Effector memory CD8-positive, alpha-beta T cell (primary cell): ENCODE measurements around the gene DAPK1.

Experiments used
- ATAC-seq: fragments of 150-1000 bp; cut with Tn5 transposase; replicated peaks from 2 replicates; pipeline ENCODE4 v1.10.0; 2021; ENCODE audit warnings: mild to moderate bottlenecking, moderate library complexity
- DNase-seq, 3 experiments: peaks; one replicate each; pipeline ENCODE4 v3.0.0; 2021
- H3K27ac Mint-ChIP-seq, 2 donors: one replicate each; pipeline ENCODE4 v1.8.0; 2022; ENCODE audit warnings: mild to moderate bottlenecking in 2 of 2, mixed read lengths in 2 of 2, moderate library complexity in 2 of 2
- H3K27me3 Mint-ChIP-seq, 2 donors: one replicate each; pipeline ENCODE4 v1.8.0; 2022; ENCODE audit warnings: mixed read lengths in 2 of 2
- H3K36me3 Mint-ChIP-seq: one replicate; pipeline ENCODE4 v1.8.0; 2022; ENCODE audit warnings: mild to moderate bottlenecking, moderate library complexity, mixed read lengths; ENCODE audit not compliant: insufficient read depth
- H3K4me1 Mint-ChIP-seq, 2 donors: one replicate each; pipeline ENCODE4 v1.8.0; 2022; ENCODE audit warnings: low read depth in 2 of 2, mixed read lengths in 2 of 2
- H3K4me3 Mint-ChIP-seq, 2 donors: one replicate each; pipeline ENCODE4 v1.8.0; 2022; ENCODE audit warnings: mild to moderate bottlenecking in 2 of 2, mixed read lengths in 2 of 2, moderate library complexity in 2 of 2
- H3K9me3 Mint-ChIP-seq, 2 donors: one replicate each; pipeline ENCODE4 v1.8.0; 2022; ENCODE audit warnings: mixed read lengths in 2 of 2

DAPK1 gene

DNA sequence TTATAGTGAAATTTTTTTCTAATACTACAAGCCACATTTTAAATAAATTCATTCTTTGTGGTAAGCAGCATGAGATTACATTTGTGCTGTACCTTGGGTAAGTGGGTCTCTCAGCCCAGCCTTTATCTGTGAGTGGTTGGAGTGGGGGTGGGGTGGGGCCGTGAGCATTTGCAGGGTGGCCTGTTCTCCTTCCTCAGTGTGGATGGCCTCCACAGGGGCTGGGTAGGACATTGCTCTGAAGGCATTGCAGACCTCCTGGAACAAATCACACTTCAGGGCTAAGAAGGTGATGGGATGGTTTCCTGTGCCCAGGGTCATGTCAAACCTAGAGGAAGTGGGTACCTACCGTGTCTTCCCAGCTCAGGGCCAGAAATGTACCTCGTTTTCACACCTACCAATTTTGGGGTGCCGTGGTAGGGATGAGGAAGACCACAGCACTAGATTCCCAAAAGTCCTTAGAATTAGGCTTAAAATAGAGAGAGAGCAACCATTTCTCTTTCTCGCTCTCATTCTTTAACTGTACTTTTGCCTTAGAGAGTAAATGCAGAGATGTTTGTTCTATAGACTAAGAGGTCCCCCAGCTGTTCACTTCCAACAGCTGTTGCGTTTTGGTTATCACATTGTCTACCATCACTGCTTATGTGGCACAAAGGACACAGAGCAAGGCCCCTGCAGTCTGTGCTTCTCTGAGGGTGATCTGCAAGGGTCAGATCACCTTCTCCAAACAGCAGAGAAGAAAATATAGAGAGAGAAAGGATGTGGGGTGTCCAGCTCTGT is 144.9 kb downstream of the DAPK1 start:
- H3K4me1 Mint-ChIP-seq, result peaks cover 0 to 2% of the 10 kb centered on the region in 2 donors

DNA sequence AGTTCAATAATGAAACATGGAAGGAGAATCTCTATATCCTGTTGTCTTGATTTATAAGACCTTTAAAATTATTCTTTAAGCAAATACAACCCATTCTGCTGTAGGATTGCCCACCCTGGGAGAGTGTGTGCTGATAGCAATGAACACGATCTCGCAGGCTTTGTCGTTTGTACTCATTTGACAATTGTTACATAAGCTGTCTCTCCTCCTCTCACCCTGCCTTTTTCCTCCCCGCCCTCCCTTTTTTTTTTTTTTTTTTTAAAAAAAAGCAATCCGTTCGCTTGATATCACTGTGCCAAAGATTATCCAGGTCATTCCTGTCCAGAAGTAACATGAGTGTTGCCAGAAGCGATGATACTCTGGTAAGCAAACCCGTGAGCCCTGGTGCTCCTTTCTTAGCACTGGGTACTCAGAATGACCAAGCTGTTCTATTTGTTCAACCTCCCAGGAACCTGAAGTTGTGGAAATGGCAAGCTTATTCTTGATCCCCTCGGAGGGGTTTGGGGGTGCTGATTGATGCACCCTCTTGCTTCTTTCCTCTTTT is 145.5 kb downstream of the DAPK1 start:
- Mint-ChIP-seq H3K36me3 (no peaks in the 10 kb centered on the region), H3K4me1 (peaks cover 0 to 2% of the 10 kb centered on the region in 2 donors), H3K27ac (no peak overlapping the region), H3K4me3 (no peak overlapping the region), H3K27me3 (peaks cover 10 to 23% of the 10 kb centered on the region in 2 donors), H3K9me3 (no peaks in the 10 kb centered on the region)
- ATAC-seq (no peak), DNase-seq (no peak)

More for the DNA sequence above, 144.9 kb downstream of the DAPK1 start:
- Mint-ChIP-seq H3K9me3 (no peaks in the 10 kb centered on the region), H3K27me3 (peaks cover 10 to 25% of the 10 kb centered on the region in 2 donors), H3K27ac (no peak overlapping the region), H3K4me3 (no peak overlapping the region), H3K36me3 (no peaks in the 10 kb centered on the region)
- ATAC-seq (no peak), DNase-seq (no peak)

DNA sequence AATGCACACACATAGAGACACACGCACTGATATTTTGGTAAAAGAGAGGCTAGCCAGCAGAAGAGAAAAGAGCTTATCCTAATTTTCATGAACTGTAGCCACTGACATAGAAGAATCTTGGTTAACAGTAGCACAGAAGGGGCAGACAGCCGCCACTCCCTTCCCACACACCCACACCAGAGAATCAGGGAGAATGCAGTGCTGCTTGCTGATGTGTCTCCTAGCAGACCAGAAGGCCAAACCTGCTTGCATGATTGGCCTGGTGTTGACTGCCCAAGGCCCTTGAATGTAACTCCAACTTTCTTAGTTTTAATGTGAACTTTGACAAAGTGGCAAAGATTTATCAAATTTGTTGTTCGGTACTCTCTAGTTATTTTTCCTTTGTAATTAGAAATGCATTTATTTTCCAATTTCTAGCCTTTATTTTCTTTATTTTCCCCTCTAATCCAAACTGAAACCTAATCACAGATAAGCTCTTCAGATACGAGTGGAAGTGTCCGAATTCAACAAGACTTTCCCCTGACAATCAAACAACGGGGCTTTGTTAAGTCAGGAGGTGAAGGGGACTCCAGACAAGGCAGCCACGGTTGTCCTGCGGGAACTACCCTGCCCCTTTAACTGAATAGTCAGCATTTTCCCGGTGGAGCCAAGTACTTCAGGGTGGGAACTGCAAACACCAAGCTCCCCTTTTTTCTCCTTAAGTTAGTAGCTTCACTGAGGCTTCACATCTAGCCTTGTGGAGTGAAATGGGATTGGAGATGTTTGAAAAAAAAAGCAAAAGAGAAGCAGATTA is 146.3 kb downstream of the DAPK1 start:
- no peak overlapping the region for H3K4me3 Mint-ChIP-seq
- no peaks in the 10 kb centered on the region for H3K36me3 Mint-ChIP-seq
- peaks cover 0 to under 1% of the 10 kb centered on the region in 2 donors for H3K4me1 Mint-ChIP-seq
- H3K27me3 Mint-ChIP-seq, result peaks cover 10 to 20% of the 10 kb centered on the region in 2 donors
- no peak for ATAC-seq
- H3K9me3 Mint-ChIP-seq, result no peaks in the 10 kb centered on the region
- no peak for DNase-seq
- no peak overlapping the region for H3K27ac Mint-ChIP-seq

DNA sequence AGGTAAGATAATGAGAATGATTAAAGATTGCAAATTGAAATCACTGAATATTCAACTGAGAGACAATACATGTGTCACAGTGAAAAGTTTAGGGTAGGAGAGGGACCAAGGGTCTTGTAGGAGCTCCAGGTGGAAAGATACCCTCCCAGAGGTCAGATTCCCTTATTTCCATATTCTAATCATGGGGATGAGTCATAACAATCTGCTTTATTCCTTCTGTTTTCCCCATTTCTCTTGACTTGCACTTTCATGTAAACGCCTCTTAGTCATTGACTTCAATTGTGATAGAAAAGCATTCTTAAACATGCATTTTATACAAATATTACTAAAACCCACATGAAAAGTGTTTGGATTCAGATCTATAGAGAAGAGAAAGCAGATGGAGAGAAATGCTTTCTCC is 147.0 kb downstream of the DAPK1 start:
- H3K27me3 Mint-ChIP-seq, result peaks cover 10 to 20% of the 10 kb centered on the region in 2 donors
- ATAC-seq, result no peak
- no peak overlapping the region for H3K4me3 Mint-ChIP-seq
- H3K4me1 Mint-ChIP-seq, result no peaks in the 10 kb centered on the region
- H3K36me3 Mint-ChIP-seq, result no peaks in the 10 kb centered on the region
- no peaks in the 10 kb centered on the region for H3K9me3 Mint-ChIP-seq
- no peak for DNase-seq
- H3K27ac Mint-ChIP-seq, result no peak overlapping the region

DNA sequence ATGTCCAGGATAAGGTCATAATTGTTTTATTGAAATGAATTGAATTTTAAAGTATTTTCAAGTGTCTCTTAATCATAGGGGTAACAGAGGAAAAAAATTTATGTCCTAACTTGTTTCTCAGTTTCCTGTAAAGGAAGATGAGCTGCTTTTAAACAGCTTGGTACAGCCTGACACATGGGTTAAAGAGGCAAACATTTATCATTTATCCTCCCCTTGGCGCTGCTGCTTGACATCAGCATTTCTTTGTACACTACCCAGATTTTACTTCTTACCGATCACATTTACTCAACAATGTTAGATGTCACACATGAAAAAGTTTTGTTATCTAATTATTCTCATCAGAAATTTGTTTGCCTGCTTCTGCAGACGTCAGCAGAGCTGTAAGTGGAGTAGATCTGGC is 148.9 kb downstream of the DAPK1 start:
- DNase-seq (no peak), ATAC-seq (no peak)
- peaks cover 10 to 20% of the 10 kb centered on the region in 2 donors for H3K27me3 Mint-ChIP-seq
- no peaks in the 10 kb centered on the region for H3K9me3 Mint-ChIP-seq
- H3K4me3 Mint-ChIP-seq, result no peak overlapping the region
- no peaks in the 10 kb centered on the region for H3K36me3 Mint-ChIP-seq
- H3K4me1 Mint-ChIP-seq, result no peaks in the 10 kb centered on the region
- H3K27ac Mint-ChIP-seq, result no peak overlapping the region

DNA sequence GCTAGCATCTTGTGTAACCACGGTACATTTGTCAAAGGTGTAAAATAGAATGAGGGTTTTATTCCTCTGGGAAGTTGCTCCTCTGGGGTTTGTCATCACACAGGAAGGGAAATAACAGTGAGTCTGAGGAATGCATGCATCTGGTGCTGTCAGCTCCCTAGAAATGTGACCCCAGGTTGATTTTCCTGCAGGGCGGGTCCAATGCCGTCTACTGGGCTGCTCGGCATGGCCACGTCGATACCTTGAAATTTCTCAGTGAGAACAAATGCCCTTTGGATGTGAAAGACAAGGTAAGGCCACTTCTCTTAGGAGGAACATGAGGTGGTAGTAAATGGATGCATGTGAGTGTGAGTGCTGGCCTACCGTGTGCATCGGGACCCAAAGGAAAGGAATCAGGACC is 149.4 kb downstream of the DAPK1 start:
- H3K9me3 Mint-ChIP-seq, result no peaks in the 10 kb centered on the region
- no peaks in the 10 kb centered on the region for H3K4me1 Mint-ChIP-seq
- peaks cover 10 to 20% of the 10 kb centered on the region in 2 donors for H3K27me3 Mint-ChIP-seq
- H3K27ac Mint-ChIP-seq, result no peak overlapping the region
- ATAC-seq (no peak), DNase-seq (no peak)
- no peaks in the 10 kb centered on the region for H3K36me3 Mint-ChIP-seq
- H3K4me3 Mint-ChIP-seq, result no peak overlapping the region

DNA sequence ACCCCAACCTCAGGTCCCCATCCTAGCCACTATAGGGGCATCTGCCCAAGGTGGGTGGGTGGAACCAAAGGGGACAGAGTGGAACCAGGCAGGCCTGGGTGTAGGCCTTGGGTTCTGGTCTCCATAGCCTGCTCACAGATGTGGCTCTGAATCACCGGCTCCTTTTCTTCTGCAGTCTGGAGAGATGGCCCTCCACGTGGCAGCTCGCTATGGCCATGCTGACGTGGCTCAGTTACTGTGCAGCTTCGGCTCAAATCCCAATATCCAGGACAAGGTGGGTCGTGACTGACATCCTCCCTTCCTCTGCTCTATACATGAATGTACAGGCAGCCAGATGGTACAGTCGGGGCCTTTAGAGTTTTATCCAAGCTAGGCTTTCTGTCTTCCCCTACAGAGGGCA is 150.9 kb downstream of the DAPK1 start:
- H3K27ac Mint-ChIP-seq, result no peak overlapping the region
- no peaks in the 10 kb centered on the region for H3K4me1 Mint-ChIP-seq
- ATAC-seq (no peak), DNase-seq (no peak)
- no peak overlapping the region for H3K4me3 Mint-ChIP-seq
- H3K9me3 Mint-ChIP-seq, result no peaks in the 10 kb centered on the region
- H3K27me3 Mint-ChIP-seq, result peaks cover 11 to 17% of the 10 kb centered on the region in 2 donors
- H3K36me3 Mint-ChIP-seq, result no peaks in the 10 kb centered on the region

DNA sequence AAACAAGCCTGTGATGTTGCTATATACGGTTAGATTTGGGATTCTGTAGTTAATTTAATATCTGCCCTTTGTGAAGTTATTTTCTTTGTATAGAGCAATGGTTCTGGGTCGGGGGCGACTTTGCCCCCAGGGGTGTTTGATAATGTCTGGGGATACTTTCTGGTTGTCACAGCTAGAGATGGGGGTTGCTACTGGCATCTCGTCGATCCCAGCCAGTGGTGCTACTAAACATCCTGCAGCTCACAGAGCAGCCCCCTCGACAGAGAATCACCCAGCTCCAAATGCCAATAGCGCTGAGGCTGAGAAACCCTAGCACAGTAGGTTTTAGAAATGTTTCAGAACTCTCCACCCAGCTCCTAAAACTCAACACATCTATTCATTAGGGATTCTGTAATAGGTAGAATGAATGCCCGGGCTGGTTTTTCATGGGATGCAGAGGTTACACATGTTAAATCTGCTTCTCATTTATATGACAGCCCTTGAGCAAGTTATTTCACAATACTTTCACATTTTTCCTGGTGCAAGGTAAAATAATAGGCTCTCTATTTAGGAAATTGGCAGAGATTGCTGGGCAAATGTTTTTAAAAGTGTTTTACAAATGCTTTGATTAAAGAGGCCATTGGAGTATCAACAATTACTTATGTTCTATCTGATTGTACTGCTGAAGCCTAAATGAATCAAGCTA is 153.1 kb downstream of the DAPK1 start:
- H3K9me3 Mint-ChIP-seq, result no peaks in the 10 kb centered on the region
- no peak overlapping the region for H3K4me3 Mint-ChIP-seq
- no peaks in the 10 kb centered on the region for H3K4me1 Mint-ChIP-seq
- no peak overlapping the region for H3K27ac Mint-ChIP-seq
- no peak for ATAC-seq
- peaks cover 5 to 11% of the 10 kb centered on the region in 2 donors for H3K27me3 Mint-ChIP-seq
- no peak for DNase-seq
- H3K36me3 Mint-ChIP-seq, result no peaks in the 10 kb centered on the region

DNA sequence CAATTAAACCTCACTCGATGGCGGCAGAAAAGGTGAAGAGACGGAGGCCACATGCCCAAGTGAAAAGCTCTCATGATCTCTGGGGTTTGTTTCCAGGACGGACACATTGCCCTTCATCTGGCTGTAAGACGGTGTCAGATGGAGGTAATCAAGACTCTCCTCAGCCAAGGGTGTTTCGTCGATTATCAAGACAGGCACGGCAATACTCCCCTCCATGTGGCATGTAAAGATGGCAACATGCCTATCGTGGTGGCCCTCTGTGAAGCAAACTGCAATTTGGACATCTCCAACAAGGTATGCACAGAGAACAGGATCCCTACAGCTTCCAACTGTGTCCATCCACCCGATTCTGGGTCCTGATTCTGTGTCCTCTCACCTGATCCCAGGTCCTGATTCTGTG is 153.8 kb downstream of the DAPK1 start:
- no peaks in the 10 kb centered on the region for H3K9me3 Mint-ChIP-seq

DNA sequence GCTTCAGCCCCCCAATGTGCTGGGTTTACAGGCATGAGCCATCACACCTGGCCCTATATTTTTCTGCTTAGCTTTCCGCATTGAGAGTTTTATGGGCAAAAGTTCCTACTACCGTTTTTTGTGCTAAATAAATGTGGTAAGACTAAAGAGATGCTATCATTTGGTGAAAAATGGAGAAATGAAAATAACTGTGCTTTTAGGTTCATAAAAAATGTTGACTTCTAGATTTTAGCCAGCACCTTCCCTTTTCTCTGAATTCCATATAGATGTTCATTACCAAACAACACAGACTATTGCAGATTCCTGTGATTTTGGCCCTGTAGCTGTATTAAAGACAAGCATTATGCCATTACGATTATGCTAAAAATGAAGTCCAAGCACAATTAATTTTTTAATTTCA is 156.3 kb downstream of the DAPK1 start:
- Mint-ChIP-seq H3K27ac (no peak overlapping the region), H3K27me3 (peaks cover 0 to 20% of the 10 kb centered on the region in 2 donors), H3K4me3 (no peak overlapping the region), H3K36me3 (no peaks in the 10 kb centered on the region), H3K4me1 (no peaks in the 10 kb centered on the region), H3K9me3 (no peaks in the 10 kb centered on the region)
- no peak for ATAC-seq
- DNase-seq, result no peak

More for the DNA sequence above, 153.8 kb downstream of the DAPK1 start:
- peaks cover 0 to 18% of the 10 kb centered on the region in 2 donors for H3K27me3 Mint-ChIP-seq
- no peaks in the 10 kb centered on the region for H3K36me3 Mint-ChIP-seq
- H3K4me1 Mint-ChIP-seq, result no peaks in the 10 kb centered on the region
- H3K27ac Mint-ChIP-seq, result no peak overlapping the region
- ATAC-seq (no peak), DNase-seq (no peak)
- no peak overlapping the region for H3K4me3 Mint-ChIP-seq

DNA sequence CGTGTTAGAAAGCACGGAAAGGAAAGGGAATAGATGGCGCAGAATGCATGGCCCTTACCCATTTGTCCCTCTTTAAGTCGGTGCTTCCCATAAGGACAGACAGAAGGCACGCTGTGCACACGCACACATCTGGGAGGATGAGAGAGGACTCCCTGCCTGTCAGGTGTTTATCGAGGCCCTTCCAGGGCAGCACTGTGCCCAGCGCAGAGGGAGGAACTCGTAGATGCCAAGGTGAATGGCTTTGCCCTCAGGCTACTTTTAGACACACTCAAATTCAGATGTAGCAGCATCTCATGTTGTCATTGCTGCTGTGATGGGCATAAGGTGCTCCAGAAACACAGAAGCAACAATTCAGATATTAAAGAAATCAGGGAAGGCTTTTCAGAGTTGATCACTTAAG is 158.1 kb downstream of the DAPK1 start:
- no peak for ATAC-seq
- DNase-seq, result no peak

DNA sequence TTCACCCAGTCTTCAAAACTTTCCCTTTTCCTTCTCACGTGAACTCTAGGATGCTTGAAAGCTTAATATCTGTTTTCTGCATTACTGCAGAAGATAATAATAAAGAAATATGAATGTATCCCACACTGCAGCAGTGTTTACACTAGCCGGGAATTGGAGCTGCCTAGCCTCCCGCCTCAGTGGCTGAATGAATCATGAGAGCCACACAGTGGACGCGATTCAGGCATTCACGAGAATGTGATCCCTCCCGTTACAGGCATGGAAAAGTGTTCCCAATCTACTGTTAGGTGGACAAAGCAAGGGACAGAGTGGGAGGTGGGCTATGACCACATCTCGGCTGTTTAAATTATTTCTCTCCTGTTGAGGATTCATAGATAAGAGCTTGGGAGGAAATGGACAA is 158.8 kb downstream of the DAPK1 start:
- Mint-ChIP-seq H3K9me3 (no peaks in the 10 kb centered on the region), H3K4me3 (no peak overlapping the region), H3K4me1 (no peaks in the 10 kb centered on the region), H3K27me3 (peaks cover 0 to 20% of the 10 kb centered on the region in 2 donors), H3K36me3 (no peaks in the 10 kb centered on the region), H3K27ac (no peak overlapping the region)
- DNase-seq, result no peak
- ATAC-seq, result no peak

More for the DNA sequence above, 158.1 kb downstream of the DAPK1 start:
- Mint-ChIP-seq H3K27ac (no peak overlapping the region), H3K4me3 (no peak overlapping the region), H3K27me3 (peaks cover 0 to 20% of the 10 kb centered on the region in 2 donors), H3K36me3 (no peaks in the 10 kb centered on the region), H3K9me3 (no peaks in the 10 kb centered on the region), H3K4me1 (no peaks in the 10 kb centered on the region)

DNA sequence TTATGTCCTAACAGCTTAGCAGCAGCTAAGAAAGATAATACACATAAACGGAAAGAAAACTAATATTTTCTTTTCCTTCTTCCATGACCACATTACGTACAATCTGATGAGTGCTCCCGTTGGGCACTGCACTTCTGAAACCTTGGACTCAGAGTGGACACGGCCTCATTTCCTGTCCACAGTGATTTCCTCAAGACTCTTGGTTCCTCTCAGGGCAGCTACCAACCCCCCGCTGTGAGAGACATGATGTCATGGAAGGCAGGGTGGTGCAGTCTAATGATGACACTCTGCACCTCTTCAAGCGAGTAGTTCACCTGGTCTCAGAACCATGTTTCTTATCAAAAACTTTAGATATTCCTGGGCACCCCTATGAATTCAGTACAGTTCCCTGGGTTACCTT is 159.5 kb downstream of the DAPK1 start:
- DNase-seq (no peak), ATAC-seq (no peak)
- H3K36me3 Mint-ChIP-seq, result no peaks in the 10 kb centered on the region
- no peaks in the 10 kb centered on the region for H3K4me1 Mint-ChIP-seq
- no peak overlapping the region for H3K27ac Mint-ChIP-seq
- peaks cover 0 to 20% of the 10 kb centered on the region in 2 donors for H3K27me3 Mint-ChIP-seq
- H3K4me3 Mint-ChIP-seq, result no peak overlapping the region
- H3K9me3 Mint-ChIP-seq, result no peaks in the 10 kb centered on the region
